ENCODE results near the gene DLD. TPM values are rescaled to one million over a fixed set of nuclear protein-coding genes. Genes with fewer than 3 reads are reported as not detected.
A peak's percentile ranks its signal among the peaks of the same experiment; 100 is the strongest.

The DLD gene
- total and polyA plus RNA-seq, 4 donors: 49.4 to 121 (median 67.1) TPM

- TF ChIP-seq ZBTB33 (IDR thresholded peaks at IDR 0.05): no peak
Measured at GRCh38 chr7:107936312-107936711, 45.3 kb downstream of the DLD start (continued).

- Histone ChIP-seq H3K9ac (ENCODE audit: low read depth in 1 of 2, low read length in 2 of 2) (no peak overlapping the region), H3K36me3 (ENCODE audit: control insufficient read depth in 4 of 4, insufficient read depth in 3 of 4, low read depth in 1 of 4, low read length in 3 of 4) (peaks cover 0 to 13% (median 4%) of the 10 kb centered on the region in 4 donors), H3K4me1 (ENCODE audit: control insufficient read depth in 4 of 4, insufficient read depth in 4 of 4, low read length in 3 of 4) (peaks cover 0 to 4% (median under 1%) of the 10 kb centered on the region in 4 donors), H3K27me3 (ENCODE audit: control insufficient read depth in 4 of 4, insufficient read depth in 4 of 4, low read length in 3 of 4) (no peaks in the 10 kb centered on the region), H3K4me3 (ENCODE audit: low read depth in 1 of 3, low read length in 3 of 3) (no peak overlapping the region), H3K27ac (ENCODE audit: low read depth in 1 of 2, low read length in 2 of 2) (peak overlapping the region in 1 of 2 donors; percentile 44), H3K9me3 (ENCODE audit: control insufficient read depth in 4 of 4, low read length in 3 of 4) (no peaks in the 10 kb centered on the region)
- no peak for DNase-seq (ENCODE audit: low spot score)
- TF ChIP-seq ATF3 (IDR thresholded peaks at IDR 0.05) (no peak), REST (IDR thresholded peaks at IDR 0.05) (no peak), FOXA1 (IDR thresholded peaks at IDR 0.05) (no peak), NR2F2 (IDR thresholded peaks at IDR 0.05) (no peak)
- 95% methylated on average over 1 of the region's 1 CpG for WGBS
Measured at GRCh38 chr7:107937531-107937930, 46.5 kb downstream of the DLD start.

- peak overlapping the region in 1 of 2 donors; percentile 28 for H3K27ac ChIP-seq (ENCODE audit: low read depth in 1 of 2, low read length in 2 of 2)
- peak; percentile 63 for TF ChIP-seq NR2F2 (IDR thresholded peaks at IDR 0.05)
- TF ChIP-seq EGR1 (IDR thresholded peaks at IDR 0.05; ENCODE audit: low read depth in 2 of 2): no peak
- peaks cover 0 to 4% (median under 1%) of the 10 kb centered on the region in 4 donors for H3K4me1 ChIP-seq (ENCODE audit: control insufficient read depth in 4 of 4, insufficient read depth in 4 of 4, low read length in 3 of 4)
- no peak for DNase-seq (ENCODE audit: low spot score)
- H3K36me3 ChIP-seq (ENCODE audit: control insufficient read depth in 4 of 4, insufficient read depth in 3 of 4, low read depth in 1 of 4, low read length in 3 of 4): peaks cover 0 to 9% (median 4%) of the 10 kb centered on the region in 4 donors
- H3K27me3 ChIP-seq (ENCODE audit: control insufficient read depth in 4 of 4, insufficient read depth in 4 of 4, low read length in 3 of 4): no peaks in the 10 kb centered on the region
- H3K9me3 ChIP-seq (ENCODE audit: control insufficient read depth in 4 of 4, low read length in 3 of 4): no peaks in the 10 kb centered on the region
- WGBS: 84% methylated on average over 6 of the region's 6 CpGs
- no peak overlapping the region for H3K4me3 ChIP-seq (ENCODE audit: low read depth in 1 of 3, low read length in 3 of 3)
- no peak overlapping the region for H3K9ac ChIP-seq (ENCODE audit: low read depth in 1 of 2, low read length in 2 of 2)
Measured at GRCh38 chr7:107938456-107939250, 47.7 kb downstream of the DLD start.

All from liver (tissue), 9 donors.